ENCODE results near the gene ZNF43. TPM values are rescaled to one million over a fixed set of nuclear protein-coding genes. Genes with fewer than 3 reads are reported as not detected.
A peak's percentile ranks its signal among the peaks of the same experiment; 100 is the strongest.

Gene ZNF43
- total RNA-seq, 1 donor from 2014 or later: 14.8 TPM

DNA sequence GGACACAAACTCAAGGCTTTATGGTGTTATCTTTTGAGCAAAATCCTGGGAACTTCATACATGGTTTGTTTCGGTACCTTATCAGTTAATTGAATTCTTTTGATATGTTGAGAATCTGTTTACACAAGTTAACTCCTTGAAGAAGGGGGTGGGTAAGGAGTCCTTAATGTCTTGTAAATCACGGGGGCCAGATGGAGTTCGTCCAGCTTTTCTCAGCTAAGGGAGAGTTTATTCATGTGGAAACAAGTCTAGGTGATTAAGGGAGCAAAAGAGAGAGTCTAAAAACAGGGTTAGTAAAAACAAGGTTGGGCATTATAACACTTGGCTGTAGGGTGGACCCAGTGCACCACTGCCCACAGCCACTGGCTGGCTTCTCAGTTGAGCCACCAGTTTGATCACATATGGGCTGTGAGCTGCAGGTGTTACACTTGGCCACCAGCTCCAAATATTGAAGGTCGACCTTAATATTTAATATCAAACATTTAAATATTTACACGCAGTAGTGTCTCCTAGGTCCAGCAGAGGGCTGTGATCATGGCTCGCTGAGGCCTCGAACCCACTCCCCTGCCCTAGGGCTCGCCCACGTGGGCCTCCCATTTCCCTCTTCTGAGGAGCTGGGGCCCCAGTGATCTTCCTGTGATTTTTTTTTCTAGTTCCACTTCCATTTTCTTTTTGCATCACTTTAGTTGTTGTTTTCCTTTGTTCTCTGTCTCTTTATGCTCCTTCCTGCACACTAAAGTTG, 21.0 kb upstream of the ZNF43 start:
- TF ChIP-seq, protein P1, sequence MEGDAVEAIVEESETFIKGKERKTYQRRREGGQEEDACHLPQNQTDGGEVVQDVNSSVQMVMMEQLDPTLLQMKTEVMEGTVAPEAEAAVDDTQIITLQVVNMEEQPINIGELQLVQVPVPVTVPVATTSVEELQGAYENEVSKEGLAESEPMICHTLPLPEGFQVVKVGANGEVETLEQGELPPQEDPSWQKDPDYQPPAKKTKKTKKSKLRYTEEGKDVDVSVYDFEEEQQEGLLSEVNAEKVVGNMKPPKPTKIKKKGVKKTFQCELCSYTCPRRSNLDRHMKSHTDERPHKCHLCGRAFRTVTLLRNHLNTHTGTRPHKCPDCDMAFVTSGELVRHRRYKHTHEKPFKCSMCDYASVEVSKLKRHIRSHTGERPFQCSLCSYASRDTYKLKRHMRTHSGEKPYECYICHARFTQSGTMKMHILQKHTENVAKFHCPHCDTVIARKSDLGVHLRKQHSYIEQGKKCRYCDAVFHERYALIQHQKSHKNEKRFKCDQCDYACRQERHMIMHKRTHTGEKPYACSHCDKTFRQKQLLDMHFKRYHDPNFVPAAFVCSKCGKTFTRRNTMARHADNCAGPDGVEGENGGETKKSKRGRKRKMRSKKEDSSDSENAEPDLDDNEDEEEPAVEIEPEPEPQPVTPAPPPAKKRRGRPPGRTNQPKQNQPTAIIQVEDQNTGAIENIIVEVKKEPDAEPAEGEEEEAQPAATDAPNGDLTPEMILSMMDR (IDR thresholded peaks at IDR 0.05): no peak
- Histone ChIP-seq H3K4me1 (no peaks in the 10 kb centered on the region), H3K27ac (no peak overlapping the region), H3K9me3 (no peaks in the 10 kb centered on the region), H3K36me3 (no peaks in the 10 kb centered on the region), H3K4me3 (no peak overlapping the region), H3K27me3 (ENCODE audit: low read depth) (peaks cover 7% of the 10 kb centered on the region)
- intact Hi-C loops (cut with DNase I): no loop called here
- no peak for DNase-seq
- ATAC-seq: no peak

DNA sequence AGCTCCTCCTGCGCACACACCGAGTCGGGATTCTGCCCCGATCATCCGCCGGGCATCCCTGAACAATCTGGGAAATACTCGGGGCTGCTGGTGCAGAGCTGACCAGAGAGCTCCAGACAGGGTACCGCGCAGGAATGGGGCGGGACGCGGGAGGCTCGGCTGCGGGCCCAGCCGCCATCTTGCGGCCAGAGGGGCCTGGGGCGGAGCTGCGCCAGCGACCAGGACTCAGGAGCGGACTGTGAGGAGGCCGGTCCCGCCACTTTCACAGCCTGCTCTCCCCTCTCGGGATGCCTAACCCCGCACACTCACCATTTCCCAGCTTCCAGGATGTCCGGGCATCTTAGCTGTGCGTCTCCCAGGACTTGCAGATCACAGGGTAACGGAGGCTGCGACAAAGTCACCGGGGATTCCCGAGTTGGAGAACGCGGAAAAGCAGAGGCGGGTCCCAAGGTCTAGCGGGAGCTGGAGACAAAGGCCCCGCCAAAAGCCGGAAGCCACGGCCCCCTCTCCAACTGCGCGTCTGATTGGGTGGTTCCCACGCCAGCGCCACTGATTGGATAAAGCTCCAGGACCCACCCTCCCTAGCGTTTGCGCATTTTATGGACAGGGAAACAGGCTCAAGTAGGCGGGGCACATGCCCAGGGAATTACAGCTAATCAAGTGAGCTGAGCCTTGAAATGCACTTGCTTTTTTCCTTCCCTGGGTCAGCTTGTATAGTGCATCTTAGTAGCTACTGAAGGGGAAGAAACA, 15.8 kb upstream of the ZNF43 start:
- peak overlapping the region; percentile 94 for H3K4me3 ChIP-seq
- peak overlapping the region; percentile 84 for H3K27ac ChIP-seq
- peaks cover 11% of the 10 kb centered on the region for H3K4me1 ChIP-seq
- H3K27me3 ChIP-seq (ENCODE audit: low read depth): no peaks in the 10 kb centered on the region
- H3K9me3 ChIP-seq: no peaks in the 10 kb centered on the region
- TF ChIP-seq, protein P1 (IDR thresholded peaks at IDR 0.05): no peak
- peak; percentile 99 for ATAC-seq
- H3K36me3 ChIP-seq: peaks cover under 1% of the 10 kb centered on the region
- DNase-seq: peak; percentile 94
- intact Hi-C loops (cut with DNase I): no loop called here

DNA sequence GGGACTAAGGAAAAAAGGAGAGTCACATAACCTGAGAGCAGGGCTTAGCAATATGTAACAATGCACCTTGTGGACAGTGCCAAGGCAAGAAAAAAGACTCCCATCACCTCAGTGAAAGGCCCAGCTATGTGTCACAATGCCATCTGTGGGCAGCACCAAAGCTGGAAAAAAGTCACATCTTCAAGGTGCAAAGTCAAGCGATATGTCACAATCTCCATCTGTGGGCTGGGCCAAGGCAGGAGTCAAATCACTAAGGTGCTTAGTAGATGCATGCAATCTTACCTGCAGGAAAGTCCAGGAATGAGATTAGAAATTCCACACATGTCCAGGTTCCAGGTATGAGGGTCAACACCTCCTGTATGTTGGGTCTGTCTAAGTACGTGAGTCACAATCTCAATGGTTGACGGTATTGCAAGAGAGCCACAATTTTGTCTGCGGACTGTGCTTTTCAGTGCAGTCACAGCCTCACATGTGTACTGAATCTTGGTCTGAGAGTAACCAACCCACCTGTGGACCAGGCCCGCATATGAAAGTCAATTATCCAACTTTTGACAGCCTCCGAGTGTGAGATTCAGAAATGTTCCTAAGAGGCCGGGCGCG, 14.8 kb upstream of the ZNF43 start:
- Histone ChIP-seq H3K4me1 (peaks cover 11% of the 10 kb centered on the region), H3K9me3 (no peaks in the 10 kb centered on the region), H3K4me3 (peak overlapping the region; percentile 94), H3K27ac (no peak overlapping the region), H3K36me3 (peaks cover 4% of the 10 kb centered on the region), H3K27me3 (ENCODE audit: low read depth) (no peaks in the 10 kb centered on the region)
- ATAC-seq: no peak
- DNase-seq: no peak
- intact Hi-C loops (cut with DNase I): no loop called here
- TF ChIP-seq, protein P1 (IDR thresholded peaks at IDR 0.05): no peak

DNA sequence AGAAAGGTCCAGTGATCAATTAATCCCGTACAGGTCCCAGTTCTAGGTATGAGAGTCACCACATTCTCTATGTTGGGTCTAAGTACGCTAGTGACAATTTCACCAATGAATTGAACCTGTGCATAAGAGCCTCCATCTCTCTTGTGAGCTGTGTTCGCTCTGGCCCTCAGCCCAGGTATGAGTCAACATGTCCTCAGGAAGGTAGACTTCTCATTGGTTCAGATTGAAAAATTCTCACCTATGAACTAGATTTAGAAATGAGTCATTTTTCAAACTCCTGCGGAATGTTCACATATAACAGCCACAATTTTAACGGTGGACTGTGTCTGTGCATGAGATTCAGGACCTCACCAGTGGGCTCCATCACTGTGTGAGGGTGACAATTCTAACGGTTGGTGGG, 12.7 kb upstream of the ZNF43 start:
- H3K27me3 ChIP-seq (ENCODE audit: low read depth): no peaks in the 10 kb centered on the region
- ATAC-seq: no peak
- TF ChIP-seq, protein P1 (IDR thresholded peaks at IDR 0.05): no peak
- H3K36me3 ChIP-seq: peaks cover 14% of the 10 kb centered on the region
- no peaks in the 10 kb centered on the region for H3K9me3 ChIP-seq
- H3K27ac ChIP-seq: no peak overlapping the region
- no peak overlapping the region for H3K4me3 ChIP-seq
- DNase-seq: no peak
- H3K4me1 ChIP-seq: peaks cover 11% of the 10 kb centered on the region
- intact Hi-C loops (cut with DNase I): no loop called here

DNA sequence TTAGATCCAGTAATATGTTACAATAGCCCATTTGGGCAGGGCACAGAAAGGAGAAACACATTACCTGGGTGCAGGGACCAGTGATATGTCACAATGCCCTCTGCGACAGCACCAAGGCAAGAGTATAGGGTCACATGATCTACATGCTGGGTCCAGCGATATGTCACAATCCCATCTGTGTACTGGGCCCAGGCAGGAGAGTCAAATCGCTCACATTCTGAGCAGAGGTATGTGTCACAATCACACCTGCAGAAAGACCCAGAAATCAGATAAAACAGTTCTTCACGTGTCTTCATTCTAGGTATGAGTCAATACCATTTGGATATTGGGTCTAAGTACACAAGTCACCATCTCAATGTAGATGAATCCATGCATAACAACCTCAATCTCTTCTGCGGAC, 7.1 kb upstream of the ZNF43 start:
- Histone ChIP-seq H3K36me3 (peaks cover 54% of the 10 kb centered on the region), H3K4me3 (no peak overlapping the region), H3K9me3 (no peaks in the 10 kb centered on the region), H3K4me1 (no peaks in the 10 kb centered on the region), H3K27ac (no peak overlapping the region), H3K27me3 (ENCODE audit: low read depth) (no peaks in the 10 kb centered on the region)
- TF ChIP-seq, protein P1 (IDR thresholded peaks at IDR 0.05): no peak
- ATAC-seq (no peak), DNase-seq (no peak)
- intact Hi-C loops (cut with DNase I): no loop called here

Data from lower lobe of right lung (tissue), 2 donors.